Endothelial cell of umbilical vein (primary cell): ENCODE data around the gene OR2AE1. TPM values are rescaled to one million over a fixed set of nuclear protein-coding genes. Genes with fewer than 3 reads are reported as not detected.

Experiments
- BruUV-seq: library from RNA; stranded (reverse); fragments of 400-500 nt; replicated peaks from 2 replicates; lab custom pipeline; 2021; lab: Mats Ljungman, UMichigan
- CTCF ChIA-PET: fragments of 300-600, 350-600 bp; sonication (Branson Sonifier 250); formaldehyde crosslinking; loops from one replicate; lab custom pipeline; 2021; ENCODE audit warnings: antibody characterized with exemption, inconsistent platforms; lab: Charles Lee
- POLR2A ChIA-PET: fragments of 300-600, 350-600 bp; sonication (Branson Sonifier 250); formaldehyde crosslinking; loops from one replicate; lab custom pipeline; 2021; ENCODE audit warnings: antibody characterized with exemption, inconsistent platforms; lab: Charles Lee
- DNase-seq: peaks from one replicate; pipeline ENCODE4 v3.0.0-alpha.2; 2011; ENCODE audit warnings: low read depth, low spot score
- FAIRE-seq: peaks from 2 replicates; lab custom pipeline; 2011; peaks lifted over from hg19 to GRCh38; lab: Jason Lieb, UNC
- H2AFZ ChIP-seq: 2 replicates; pipeline ENCODE4 v1.6.0; 2012; ENCODE audit warnings: low read depth, low read length, control low read depth, inconsistent platforms
- H3K27ac ChIP-seq: 2 replicates; pipeline ENCODE4 v1.5.1; 2011; ENCODE audit warnings: low read depth, mild to moderate bottlenecking, control low read depth, low read length, moderate library complexity; ENCODE audit not compliant: insufficient read depth
- H3K27me3 ChIP-seq, 2 experiments: 2 replicates each; pipeline versions ENCODE4 v1.6.0 to v1.6.1; 2011; ENCODE audit warnings: low read length in 2 of 2, mixed read lengths in 1 of 2; ENCODE audit not compliant: control insufficient read depth in 2 of 2, insufficient read depth in 2 of 2
- H3K36me3 ChIP-seq, 2 experiments: 2 replicates in 1 of 2; 3 replicates in 1 of 2; pipeline ENCODE4 v1.5.1; 2011; ENCODE audit warnings: low read length in 2 of 2, mild to moderate bottlenecking in 1 of 2, moderate library complexity in 1 of 2; ENCODE audit not compliant: control insufficient read depth in 2 of 2, insufficient read depth in 2 of 2; ENCODE audit errors: extremely low read depth in 1 of 2
- H3K4me1 ChIP-seq: 3 replicates; pipeline ENCODE4 v1.5.1; 2011; ENCODE audit warnings: mild to moderate bottlenecking, low read length; ENCODE audit not compliant: control insufficient read depth, insufficient read depth; ENCODE audit errors: extremely low read depth
- H3K4me2 ChIP-seq: 2 replicates; pipeline ENCODE4 v1.6.1; 2011; ENCODE audit warnings: low read length, control low read depth, mixed read lengths; ENCODE audit not compliant: insufficient read depth
- H3K4me3 ChIP-seq, 3 experiments: fragments of 200-600 bp in 1 of 3; sonication (generic), shearing (Covaris generic) in 1 of 3; replicated peaks in 1 of 3; 2 replicates each; pipeline ENCODE4 v1.5.1; 2011 to 2016; ENCODE audit warnings: control low read depth in 3 of 3, low read length in 3 of 3, mild to moderate bottlenecking in 2 of 3, inconsistent platforms in 1 of 3, low read depth in 1 of 3, moderate library complexity in 1 of 3; ENCODE audit not compliant: insufficient read depth in 1 of 3
- H3K79me2 ChIP-seq: 2 replicates; pipeline ENCODE4 v1.6.0; 2012; ENCODE audit warnings: low read length, inconsistent platforms; ENCODE audit not compliant: control insufficient read depth, insufficient read depth
- H3K9ac ChIP-seq: replicated peaks from 2 replicates; pipeline ENCODE3; 2011; ENCODE audit warnings: low read length, control low read depth; ENCODE audit not compliant: insufficient read depth; ENCODE audit errors: extremely low read depth
- H3K9me1 ChIP-seq: replicated peaks from 3 replicates; pipeline ENCODE4 v1.6.0; 2011; ENCODE audit warnings: mild to moderate bottlenecking, low read length; ENCODE audit not compliant: control insufficient read depth, insufficient read depth; ENCODE audit errors: extremely low read depth
- H3K9me3 ChIP-seq: replicated peaks from 2 replicates; pipeline ENCODE4 v1.5.1; 2012; ENCODE audit warnings: low read length, inconsistent platforms; ENCODE audit not compliant: control insufficient read depth, insufficient read depth
- H4K20me1 ChIP-seq: replicated peaks from 2 replicates; pipeline ENCODE3; 2011; ENCODE audit warnings: mild to moderate bottlenecking, low read length; ENCODE audit not compliant: control insufficient read depth, insufficient read depth; ENCODE audit errors: extremely low read depth
- CTCF ChIP-seq, 2 donors: IDR thresholded peaks; 1 replicate in 1 of 2; 2 replicates in 1 of 2; pipeline ENCODE4 v1.5.1; 2011; ENCODE audit warnings: low read length in 2 of 2, mild to moderate bottlenecking in 2 of 2, moderate library complexity in 2 of 2, control low read depth in 1 of 2, inconsistent platforms in 1 of 2, low read depth in 1 of 2; ENCODE audit not compliant: insufficient read depth in 1 of 2; ENCODE audit errors: extremely low read depth in 1 of 2
- EZH2 ChIP-seq: IDR thresholded peaks from 2 replicates; pipeline ENCODE4 v1.6.1; 2012; ENCODE audit warnings: borderline replicate concordance, low read depth, mild to moderate bottlenecking, moderate library complexity, low read length, inconsistent platforms; ENCODE audit not compliant: severe bottlenecking
- FOS ChIP-seq: IDR thresholded peaks from 2 replicates; pipeline ENCODE4 v1.6.1; 2011; ENCODE audit warnings: mild to moderate bottlenecking, low read length, moderate library complexity, borderline replicate concordance; ENCODE audit not compliant: insufficient read depth
- MYC ChIP-seq: IDR thresholded peaks from one replicate; pipeline ENCODE4 v1.6.1; 2011; ENCODE audit warnings: mild to moderate bottlenecking, low read depth, low read length
- POLR2A ChIP-seq: IDR thresholded peaks from 2 replicates; pipeline ENCODE4 v1.6.1; 2012; ENCODE audit warnings: low read depth, mild to moderate bottlenecking, control low read depth, low read length
- dilution Hi-C: fragments of 300-500 bp; cut with MboI; formaldehyde crosslinking; loops from one replicate; pipeline ENCODE4 v1.15.0; 2019; ENCODE audit warnings: low sequenced_read_pairs; ENCODE audit not compliant: extremely low pct_ligation_motif_present
- intact Hi-C: fragments of 100-400 bp; cut with micrococcal nuclease; formaldehyde crosslinking; loops from one replicate; pipeline ENCODE4 v1.10.0; 2022
- polyA plus RNA-seq, 4 experiments: library from polyadenylated mRNA; depleted of rRNA in 3 of 4; stranded (reverse) in 3 of 4; unstranded in 1 of 4; fragments of >200 nt; gene quantifications; 2 replicates each; pipeline versions ENCODE4 v1.2.1 to v1.2.3, GENCODE V29; 2011 to 2012; ENCODE audit warnings: missing spikeins in 1 of 4
- total RNA-seq: library from RNA; stranded (reverse); gene quantifications from 2 replicates; pipeline ENCODE4 v1.2.3, GENCODE V29; 2021

Gene OR2AE1
- total and polyA plus RNA-seq, 2 donors (not counting 3 experiments of a cell fraction or from before 2014, with no cell fraction given) = 0.18 TPM; not detected in 1

- H3K27me3 ChIP-seq = peaks cover 4 to 19% of the 10 kb centered on the region in 2 experiments
- H3K9me1 ChIP-seq = no peaks in the 10 kb centered on the region
- H3K36me3 ChIP-seq = no peaks in the 10 kb centered on the region
- no peak overlapping the region for H3K27ac ChIP-seq
- dilution Hi-C loops (no loop called here), intact Hi-C loops (no loop called here)
- no peaks in the 10 kb centered on the region for H3K4me1 ChIP-seq
- no peak for TF ChIP-seq EZH2
- H3K79me2 ChIP-seq = no peaks in the 10 kb centered on the region
- POLR2A ChIA-PET = no interaction called here
- no peak for FAIRE-seq
- H3K4me3 ChIP-seq = no peak overlapping the region
- no peak overlapping the region for H2AFZ ChIP-seq
- CTCF ChIA-PET = no interaction called here
- H3K9me3 ChIP-seq = no peaks in the 10 kb centered on the region
- DNase-seq = no peak
- no peak overlapping the region for H3K9ac ChIP-seq
- H3K4me2 ChIP-seq = no peak overlapping the region
- no TSS peak for BruUV-seq
- H4K20me1 ChIP-seq = no peaks in the 10 kb centered on the region
Measured at GRCh38 chr7:99863847-99864440, 12.9 kb downstream of the OR2AE1 start.

DNA sequence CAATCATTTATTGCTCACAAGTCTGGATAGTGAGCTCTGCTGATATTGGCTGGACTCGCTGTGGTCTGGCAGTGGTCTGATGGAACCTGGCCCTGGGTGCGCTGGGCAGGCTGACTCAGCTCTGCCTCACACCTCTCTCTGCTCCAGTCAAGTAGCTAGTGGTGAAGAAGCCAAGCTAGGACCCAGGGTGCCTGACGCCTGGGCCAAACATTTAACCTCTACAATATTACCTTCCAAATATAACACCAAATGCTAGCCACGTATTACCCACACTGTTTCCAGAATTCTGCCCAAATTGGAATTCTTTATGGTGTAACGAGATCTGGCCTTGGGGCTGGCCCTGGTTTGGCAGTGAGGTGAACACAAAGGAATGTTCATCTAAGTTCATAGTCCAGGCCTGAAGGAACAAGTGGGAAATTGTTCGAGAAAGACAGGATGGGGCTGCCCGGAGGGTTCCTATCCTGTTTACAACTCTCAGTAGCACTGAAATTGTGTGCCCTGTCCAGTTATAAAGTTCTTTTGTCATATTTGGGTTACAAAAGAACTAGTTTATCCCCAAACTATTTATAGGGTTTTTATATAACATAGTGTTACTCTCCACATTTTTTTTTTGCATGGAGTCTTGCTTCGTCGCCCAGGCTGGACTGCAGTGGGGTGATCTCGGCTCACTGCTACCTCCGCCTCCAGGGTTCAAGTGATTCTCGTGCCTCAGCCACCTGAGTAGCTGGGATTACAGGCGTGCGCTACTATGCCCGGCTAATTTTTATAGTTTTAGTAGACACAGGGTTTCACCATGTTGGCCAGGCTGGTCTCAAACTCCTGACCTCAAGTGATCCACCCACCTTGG is 16.3 kb downstream of the OR2AE1 start:
- intact Hi-C loops = no loop called here
- CTCF ChIA-PET = no interaction called here
- Histone ChIP-seq H2AFZ (no peak overlapping the region), H3K9me1 (no peaks in the 10 kb centered on the region), H3K27ac (no peak overlapping the region), H3K4me3 (no peak overlapping the region), H3K36me3 (no peaks in the 10 kb centered on the region), H3K27me3 (peaks cover 5 to 19% of the 10 kb centered on the region in 2 experiments), H3K4me2 (no peak overlapping the region), H3K4me1 (no peaks in the 10 kb centered on the region), H3K9ac (no peak overlapping the region), H3K79me2 (no peaks in the 10 kb centered on the region), H4K20me1 (no peaks in the 10 kb centered on the region), H3K9me3 (no peaks in the 10 kb centered on the region)
- dilution Hi-C loops = no loop called here
- FAIRE-seq = no peak
- POLR2A ChIA-PET = no interaction called here
- TF ChIP-seq FOS (no peak), POLR2A (no peak), CTCF (IDR thresholded peaks at IDR 0.05; ENCODE audit: extremely low read depth in 1 of 2, insufficient read depth in 1 of 2, low read depth in 1 of 2, low read length in 2 of 2) (no peak), EZH2 (no peak), MYC (no peak)
- no TSS peak for BruUV-seq
- DNase-seq = peak; percentile 4
